OCI-LY1 (cell line): Measurements from ENCODE around the gene GPR107.
"Not testable (repeated sequence)": the region's sequence is repeated elsewhere in the genome, so short reads cannot be mapped to it uniquely, and the experiment has no call there.

Source experiments
- H2AFZ ChIP-seq: fragments of 200-600 bp; sonication (generic), shearing (Covaris generic); 2 replicates; pipeline ENCODE4 v1.6.0; 2014; ENCODE audit warnings: antibody characterized with exemption, mild to moderate bottlenecking, low read length
- H3F3A ChIP-seq: fragments of 200-600 bp; sonication (generic), shearing (Covaris generic); 2 replicates; pipeline ENCODE4 v1.6.0; 2014; ENCODE audit warnings: mild to moderate bottlenecking, antibody characterized with exemption, low read length, moderate library complexity; ENCODE audit not compliant: insufficient read depth
- H3K27ac ChIP-seq: fragments of 200-600 bp; sonication (generic); 2 replicates; pipeline ENCODE4 v1.5.1; 2014; ENCODE audit warnings: low read length, mixed run types, mild to moderate bottlenecking, low read depth; ENCODE audit not compliant: poor library complexity, severe bottlenecking
- H3K27me3 ChIP-seq: fragments of 200-600 bp; sonication (generic); 2 replicates; pipeline ENCODE4 v1.6.0; 2014; ENCODE audit warnings: antibody characterized with exemption, mild to moderate bottlenecking, low read length, moderate library complexity; ENCODE audit not compliant: insufficient read depth
- H3K36me3 ChIP-seq: fragments of 200-600 bp; sonication (generic); 2 replicates; pipeline ENCODE4 v1.6.1; 2014; ENCODE audit warnings: mild to moderate bottlenecking, antibody characterized with exemption, low read length, moderate library complexity, mixed read lengths; ENCODE audit not compliant: insufficient read depth
- H3K4me1 ChIP-seq: fragments of 200-600 bp; sonication (generic); 2 replicates; pipeline ENCODE4 v1.5.1; 2014; ENCODE audit warnings: mild to moderate bottlenecking, low read length, moderate library complexity; ENCODE audit not compliant: insufficient read depth, severe bottlenecking
- H3K4me2 ChIP-seq: fragments of 200-600 bp; sonication (generic), shearing (Covaris generic); 2 replicates; pipeline ENCODE4 v1.6.1; 2014; ENCODE audit warnings: low read length
- H3K4me3 ChIP-seq: fragments of 200-600 bp; sonication (generic); 2 replicates; pipeline ENCODE4 v1.5.1; 2014; ENCODE audit warnings: low read length, low read depth, mild to moderate bottlenecking, mixed read lengths; ENCODE audit not compliant: poor library complexity, severe bottlenecking
- H3K79me2 ChIP-seq: fragments of 200-600 bp; shearing (Covaris generic); 2 replicates; pipeline ENCODE4 v1.6.1; 2016; ENCODE audit warnings: mixed run types, low read length, mixed read lengths; ENCODE audit not compliant: insufficient read depth
- H3K9ac ChIP-seq: fragments of 200-600 bp; sonication (generic), shearing (Covaris generic); 2 replicates; pipeline ENCODE4 v1.6.1; 2014; ENCODE audit warnings: mild to moderate bottlenecking, low read length, mixed read lengths
- H3K9me2 ChIP-seq: fragments of 200-600 bp; sonication (generic), shearing (Covaris generic); 2 replicates; pipeline ENCODE4 v1.6.1; 2014; ENCODE audit warnings: low read depth, mild to moderate bottlenecking, low read length, mixed read lengths
- H3K9me3 ChIP-seq: fragments of 200-600 bp; shearing (Covaris generic); 2 replicates; pipeline ENCODE4 v1.6.1; 2014; ENCODE audit warnings: low read length, mixed read lengths
- H4K20me1 ChIP-seq: fragments of 200-600 bp; sonication (generic), shearing (Covaris generic); 2 replicates; pipeline ENCODE4 v1.6.0; 2016; ENCODE audit warnings: mild to moderate bottlenecking, low read length; ENCODE audit not compliant: insufficient read depth
- EZH2 ChIP-seq: fragments of 200-600 bp; sonication (generic), shearing (Covaris generic); IDR thresholded peaks from 2 replicates; pipeline ENCODE4 v1.8.0; 2017; ENCODE audit warnings: borderline replicate concordance, mixed run types, mild to moderate bottlenecking, antibody characterized with exemption, low read length, moderate library complexity, mixed read lengths
- TF ChIP-seq, protein P1 (sequence below): fragments of 200-600 bp; sonication (generic), shearing (Covaris generic); IDR thresholded peaks from 2 replicates; pipeline ENCODE4 v1.5.1; 2017; ENCODE audit warnings: mild to moderate bottlenecking, antibody characterized with exemption, low read length, moderate library complexity, mixed read lengths

The GPR107 gene

DNA sequence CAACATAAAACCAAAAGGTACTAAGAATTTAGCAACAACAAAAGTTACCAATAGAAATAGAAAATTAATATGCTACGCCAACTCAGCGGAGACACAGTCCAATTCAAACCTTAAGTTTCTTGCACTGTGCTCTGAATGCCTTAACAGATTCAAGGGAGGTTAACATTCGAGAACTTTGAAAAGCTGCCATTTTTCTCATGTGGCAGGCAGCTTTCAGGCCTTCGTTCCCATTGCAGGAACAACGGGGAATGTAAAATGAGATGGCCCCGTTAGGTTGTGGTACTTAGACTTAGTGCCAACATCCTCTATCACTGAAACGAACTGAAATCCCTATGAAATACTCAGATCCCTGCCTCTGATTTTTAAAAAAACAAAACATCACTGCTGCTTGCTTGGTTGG, 33.1 kb upstream of the GPR107 start:
- Histone ChIP-seq H2AFZ (no peak overlapping the region), H3K27ac (no peak overlapping the region), H3K9me3 (no peaks in the 10 kb centered on the region), H3K79me2 (no peaks in the 10 kb centered on the region), H3K27me3 (no peaks in the 10 kb centered on the region; the same call in 1 of the 2 replicates), H3K4me2 (no peak overlapping the region), H3F3A (no peaks in the 10 kb centered on the region), H3K9me2 (no peaks in the 10 kb centered on the region), H3K4me1 (no peaks in the 10 kb centered on the region), H3K9ac (no peak overlapping the region), H3K4me3 (no peak overlapping the region), H3K36me3 (no peaks in the 10 kb centered on the region; the same call in 1 of the 2 replicates), H4K20me1 (no peaks in the 10 kb centered on the region)
- TF ChIP-seq, protein P1, sequence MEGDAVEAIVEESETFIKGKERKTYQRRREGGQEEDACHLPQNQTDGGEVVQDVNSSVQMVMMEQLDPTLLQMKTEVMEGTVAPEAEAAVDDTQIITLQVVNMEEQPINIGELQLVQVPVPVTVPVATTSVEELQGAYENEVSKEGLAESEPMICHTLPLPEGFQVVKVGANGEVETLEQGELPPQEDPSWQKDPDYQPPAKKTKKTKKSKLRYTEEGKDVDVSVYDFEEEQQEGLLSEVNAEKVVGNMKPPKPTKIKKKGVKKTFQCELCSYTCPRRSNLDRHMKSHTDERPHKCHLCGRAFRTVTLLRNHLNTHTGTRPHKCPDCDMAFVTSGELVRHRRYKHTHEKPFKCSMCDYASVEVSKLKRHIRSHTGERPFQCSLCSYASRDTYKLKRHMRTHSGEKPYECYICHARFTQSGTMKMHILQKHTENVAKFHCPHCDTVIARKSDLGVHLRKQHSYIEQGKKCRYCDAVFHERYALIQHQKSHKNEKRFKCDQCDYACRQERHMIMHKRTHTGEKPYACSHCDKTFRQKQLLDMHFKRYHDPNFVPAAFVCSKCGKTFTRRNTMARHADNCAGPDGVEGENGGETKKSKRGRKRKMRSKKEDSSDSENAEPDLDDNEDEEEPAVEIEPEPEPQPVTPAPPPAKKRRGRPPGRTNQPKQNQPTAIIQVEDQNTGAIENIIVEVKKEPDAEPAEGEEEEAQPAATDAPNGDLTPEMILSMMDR: no peak

- Histone ChIP-seq H2AFZ (no peak overlapping the region), H3K9me3 (no peaks in the 10 kb centered on the region), H3K79me2 (no peaks in the 10 kb centered on the region), H3K4me1 (no peaks in the 10 kb centered on the region), H3K9me2 (no peaks in the 10 kb centered on the region), H3F3A (no peaks in the 10 kb centered on the region), H3K36me3 (no peaks in the 10 kb centered on the region; the same call in 1 of the 2 replicates), H3K27me3 (no peaks in the 10 kb centered on the region; the same call in 1 of the 2 replicates), H3K4me2 (no peak overlapping the region), H3K4me3 (no peak overlapping the region), H3K27ac (no peak overlapping the region), H3K9ac (no peak overlapping the region), H4K20me1 (no peaks in the 10 kb centered on the region)
- TF ChIP-seq, protein P1: no peak
- TF ChIP-seq EZH2: no peak
These were observed 32.6 kb upstream of the GPR107 start for GRCh38 chr9:130021123-130021522.

GRCh38 chr9:130021842-130022241, 31.9 kb upstream of the GPR107 start:
- not testable (repeated sequence) for H3F3A ChIP-seq, H3K79me2 ChIP-seq, H3K9me3 ChIP-seq, H4K20me1 ChIP-seq, H3K4me2 ChIP-seq, H2AFZ ChIP-seq, H3K36me3 ChIP-seq, H3K27ac ChIP-seq, H3K4me3 ChIP-seq, H3K9me2 ChIP-seq, H3K4me1 ChIP-seq, H3K27me3 ChIP-seq, H3K9ac ChIP-seq

- no peak overlapping the region for H3K9ac ChIP-seq
- no peaks in the 10 kb centered on the region for H3K4me1 ChIP-seq
- H3K79me2 ChIP-seq: no peaks in the 10 kb centered on the region
- no peaks in the 10 kb centered on the region for H3K9me3 ChIP-seq
- H3K36me3 ChIP-seq: no peaks in the 10 kb centered on the region
- H3K4me2 ChIP-seq: no peak overlapping the region
- H4K20me1 ChIP-seq: no peaks in the 10 kb centered on the region
- H2AFZ ChIP-seq: no peak overlapping the region
- H3K9me2 ChIP-seq: no peaks in the 10 kb centered on the region
- H3K27ac ChIP-seq: no peak overlapping the region
- H3F3A ChIP-seq: no peaks in the 10 kb centered on the region
- H3K4me3 ChIP-seq: no peak overlapping the region
- TF ChIP-seq EZH2: no peak
- TF ChIP-seq, protein P1: no peak
- H3K27me3 ChIP-seq: no peaks in the 10 kb centered on the region; the same call in 1 of the 2 replicates
These were observed 31.1 kb upstream of the GPR107 start for GRCh38 chr9:130022566-130023143.
